Fibroblast of the aortic adventitia (primary cell): Measurements from ENCODE around the gene TRIOBP. TPM values are rescaled to one million over a fixed set of nuclear protein-coding genes. Genes with fewer than 3 reads are reported as not detected.
"Not testable (repeated sequence)": the region's sequence is repeated elsewhere in the genome, so short reads cannot be mapped to it uniquely, and the experiment has no call there.

ENCODE experiments used
- DNase-seq: peaks from one replicate; pipeline ENCODE4 v3.0.0-alpha.2; 2010; ENCODE audit warnings: low read depth
- H3K4me3 ChIP-seq: 2 replicates; pipeline ENCODE4 v1.5.1; 2011; ENCODE audit warnings: low read depth, mild to moderate bottlenecking, control low read depth, low read length, moderate library complexity
- CTCF ChIP-seq: IDR thresholded peaks from 2 replicates; pipeline ENCODE4 v1.5.1; 2011; ENCODE audit warnings: mild to moderate bottlenecking, low read length, control low read depth, inconsistent platforms; ENCODE audit not compliant: insufficient read depth
- total RNA-seq: library from RNA; depleted of rRNA; stranded (reverse); fragments of >200 nt; gene quantifications from 2 replicates; pipeline ENCODE4 v1.2.3, GENCODE V29; 2012; ENCODE audit warnings: low replicate concordance

Gene TRIOBP
- total RNA-seq, 1 donor = 151 TPM

- no peak for TF ChIP-seq CTCF
- no peak for DNase-seq
- H3K4me3 ChIP-seq = no peak overlapping the region
Observed at GRCh38 chr22:37709445-37709765, 12.6 kb downstream of the TRIOBP start.

GRCh38 chr22:37710675-37711074 is 13.8 kb downstream of the TRIOBP start:
- TF ChIP-seq CTCF = no peak
- no peak for DNase-seq
- no peak overlapping the region for H3K4me3 ChIP-seq

- no peak for DNase-seq
- no peak for TF ChIP-seq CTCF
Observed at GRCh38 chr22:37711490-37711889, 14.6 kb downstream of the TRIOBP start.

DNA sequence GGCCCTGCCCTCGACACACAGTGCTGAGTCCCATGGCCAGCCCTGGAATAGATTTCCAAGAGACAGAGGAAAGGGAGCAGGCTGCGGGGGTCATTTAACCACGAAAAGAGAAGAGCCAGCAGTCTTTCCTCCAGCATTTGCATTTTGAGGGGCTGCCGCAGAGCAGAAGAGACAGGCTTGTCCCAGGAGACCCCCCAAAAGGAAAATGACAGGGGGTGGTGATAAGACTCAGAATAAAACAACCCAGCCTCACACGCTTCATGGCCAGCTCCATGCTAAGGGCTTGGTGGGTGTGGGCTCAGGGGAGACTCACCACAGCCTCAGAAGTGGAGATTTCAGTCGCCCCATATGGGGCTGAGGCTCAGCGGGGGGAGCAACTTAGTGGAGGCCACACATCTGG is 16.9 kb downstream of the TRIOBP start:
- no peak overlapping the region for H3K4me3 ChIP-seq
- no peak for DNase-seq
- no peak for TF ChIP-seq CTCF

More at GRCh38 chr22:37711490-37711889, 14.6 kb downstream of the TRIOBP start:
- no peak overlapping the region for H3K4me3 ChIP-seq

DNA sequence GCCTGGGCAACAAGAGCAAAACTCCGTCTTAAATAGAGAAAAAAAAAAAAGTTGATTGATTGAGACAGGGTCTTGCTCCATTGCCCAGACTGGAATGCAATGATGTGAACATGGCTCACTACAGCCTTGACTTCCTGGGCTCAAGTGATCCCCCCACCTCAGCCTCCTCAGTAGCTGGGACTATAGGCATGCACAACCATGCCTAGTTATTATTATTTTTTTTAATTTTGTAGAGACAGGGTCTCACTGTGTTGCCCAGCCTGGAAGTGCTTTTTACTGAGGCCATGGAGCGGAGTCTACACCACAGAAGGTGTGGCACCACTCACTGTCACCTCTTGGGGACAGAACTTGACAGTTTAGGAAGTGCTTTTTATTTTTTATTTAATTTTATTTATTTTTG is 17.8 kb downstream of the TRIOBP start:
- H3K4me3 ChIP-seq = no peak overlapping the region
- DNase-seq = no peak
- no peak for TF ChIP-seq CTCF

DNA sequence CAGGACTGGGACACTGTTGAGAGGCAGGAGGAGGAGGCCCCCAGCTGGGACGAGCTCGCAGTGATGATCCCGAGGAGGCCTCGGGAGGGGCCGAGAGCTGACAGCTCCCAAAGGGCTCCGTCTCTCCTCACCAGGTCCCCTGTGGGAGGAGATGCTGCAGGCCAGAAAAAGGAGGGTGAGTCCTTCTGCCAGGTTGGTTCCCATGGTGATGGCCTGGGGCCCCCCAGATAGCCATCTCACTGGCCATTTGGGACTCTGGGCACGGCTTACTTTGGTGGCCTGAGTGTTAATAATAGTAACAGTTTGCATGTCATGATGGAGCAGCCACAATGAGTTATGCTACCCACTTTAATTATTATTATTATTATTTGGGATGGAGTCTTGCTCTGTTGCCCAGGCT is 18.9 kb downstream of the TRIOBP start:
- TF ChIP-seq CTCF = no peak
- H3K4me3 ChIP-seq = no peak overlapping the region
- no peak for DNase-seq

- no peak for TF ChIP-seq CTCF
Observed at GRCh38 chr22:37716708-37717107, 19.9 kb downstream of the TRIOBP start.

GRCh38 chr22:37717235-37717634 is 20.4 kb downstream of the TRIOBP start:
- DNase-seq, H3K4me3 ChIP-seq: not testable (repeated sequence)

More at GRCh38 chr22:37716708-37717107, 19.9 kb downstream of the TRIOBP start:
- no peak overlapping the region for H3K4me3 ChIP-seq
- no peak for DNase-seq

GRCh38 chr22:37717746-37718305 is 21.0 kb downstream of the TRIOBP start:
- not testable (repeated sequence) for DNase-seq, H3K4me3 ChIP-seq
